IPS-15b (cell line): ENCODE data around the gene RIPOR2.
"Not testable (repeated sequence)": the region's sequence is repeated elsewhere in the genome, so short reads cannot be mapped to it uniquely, and the experiment has no call there.

Source experiments
- H3K27me3 ChIP-seq: one replicate; pipeline ENCODE4 v1.6.1; 2013; ENCODE audit warnings: low read length; ENCODE audit not compliant: control insufficient read depth, insufficient read depth
- H3K36me3 ChIP-seq: one replicate; pipeline ENCODE4 v1.6.1; 2013; ENCODE audit warnings: low read length; ENCODE audit not compliant: control insufficient read depth, insufficient read depth
- H3K4me1 ChIP-seq: one replicate; pipeline ENCODE4 v1.6.1; 2013; ENCODE audit warnings: mild to moderate bottlenecking, low read length; ENCODE audit not compliant: control insufficient read depth, insufficient read depth
- H3K4me3 ChIP-seq: one replicate; pipeline ENCODE4 v1.5.1; 2013; ENCODE audit warnings: low read depth, low read length
- H3K9ac ChIP-seq: one replicate; pipeline ENCODE4 v1.6.1; 2013; ENCODE audit warnings: low read depth, mild to moderate bottlenecking, low read length
- H3K9me3 ChIP-seq: one replicate; pipeline ENCODE4 v1.6.1; 2013; ENCODE audit warnings: mild to moderate bottlenecking, low read length; ENCODE audit not compliant: control insufficient read depth, insufficient read depth

RIPOR2 gene

GRCh38 chr6:24760210-24760609 is 175.6 kb downstream of the RIPOR2 start:
- Histone ChIP-seq H3K4me3 (no peak overlapping the region), H3K9me3 (no peaks in the 10 kb centered on the region), H3K27me3 (no peaks in the 10 kb centered on the region), H3K4me1 (no peaks in the 10 kb centered on the region), H3K36me3 (no peaks in the 10 kb centered on the region), H3K9ac (no peak overlapping the region)

- Histone ChIP-seq H3K9me3 (no peaks in the 10 kb centered on the region), H3K27me3 (no peaks in the 10 kb centered on the region), H3K4me3 (no peak overlapping the region), H3K36me3 (no peaks in the 10 kb centered on the region), H3K4me1 (no peaks in the 10 kb centered on the region), H3K9ac (no peak overlapping the region)
Measured at GRCh38 chr6:24759718-24760117, 176.0 kb downstream of the RIPOR2 start.

- Histone ChIP-seq H3K4me3 (no peak overlapping the region), H3K36me3 (no peaks in the 10 kb centered on the region), H3K9me3 (no peaks in the 10 kb centered on the region), H3K9ac (no peak overlapping the region), H3K27me3 (no peaks in the 10 kb centered on the region), H3K4me1 (no peaks in the 10 kb centered on the region)
Measured at GRCh38 chr6:24757611-24758010, 178.1 kb downstream of the RIPOR2 start.

- no peaks in the 10 kb centered on the region for H3K4me1 ChIP-seq
- H3K27me3 ChIP-seq = no peaks in the 10 kb centered on the region
- H3K4me3 ChIP-seq = no peak overlapping the region
- no peak overlapping the region for H3K9ac ChIP-seq
- no peaks in the 10 kb centered on the region for H3K36me3 ChIP-seq
- H3K9me3 ChIP-seq = no peaks in the 10 kb centered on the region
Measured at GRCh38 chr6:24755279-24755678, 180.5 kb downstream of the RIPOR2 start.

GRCh38 chr6:24754378-24754777 is 181.4 kb downstream of the RIPOR2 start:
- not testable (repeated sequence) for H3K27me3 ChIP-seq

More at GRCh38 chr6:24754378-24754777, 181.4 kb downstream of the RIPOR2 start:
- not testable (repeated sequence) for H3K36me3 ChIP-seq, H3K9me3 ChIP-seq, H3K4me3 ChIP-seq, H3K9ac ChIP-seq, H3K4me1 ChIP-seq
